ENCODE results near the gene SLC8A3. TPM values are rescaled to one million over a fixed set of nuclear protein-coding genes. Genes with fewer than 3 reads are reported as not detected.
A peak's percentile ranks its signal among the peaks of the same experiment; 100 is the strongest.

Gene SLC8A3
- total RNA-seq, 2 experiments from 2014 or later = not detected

DNA sequence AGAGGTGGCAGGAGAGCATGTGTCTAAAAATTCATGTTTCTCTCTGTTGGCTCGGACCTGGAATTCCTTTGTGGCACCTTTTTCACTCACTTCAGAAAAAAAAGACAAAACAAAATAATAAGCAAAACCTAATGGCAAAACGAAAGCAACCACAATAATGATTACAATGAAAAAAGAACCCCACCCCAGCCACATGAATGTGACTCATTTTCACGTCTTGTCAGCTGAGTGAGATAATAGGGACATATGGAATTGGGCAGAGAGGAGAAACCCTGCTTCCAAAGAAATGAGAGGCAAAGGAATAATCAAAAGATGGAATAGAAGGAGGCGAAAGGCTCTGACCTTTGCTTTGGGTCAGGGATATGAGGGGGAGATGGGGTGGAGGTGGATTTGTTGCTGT lies 143.4 kb downstream of the SLC8A3 start:
- Histone ChIP-seq H3K36me3 (ENCODE audit: insufficient read depth, low read length) (no peaks in the 10 kb centered on the region), H3K4me3 (ENCODE audit: low read depth, low read length, poor library complexity, severe bottlenecking) (no peak overlapping the region), H4K20me1 (ENCODE audit: insufficient read depth, low read length) (no peaks in the 10 kb centered on the region), H3K9me3 (ENCODE audit: low read length) (no peaks in the 10 kb centered on the region), H3K27ac (ENCODE audit: low read depth, low read length, poor library complexity, severe bottlenecking) (no peak overlapping the region), H3K79me2 (ENCODE audit: insufficient read depth, low read depth, low read length) (no peaks in the 10 kb centered on the region), H3K9me2 (ENCODE audit: insufficient read depth, low read length) (no peaks in the 10 kb centered on the region), H3K4me1 (ENCODE audit: insufficient read depth, low read length, poor library complexity, severe bottlenecking) (no peaks in the 10 kb centered on the region), H3K4me2 (ENCODE audit: low read length) (no peak overlapping the region), H2AFZ (ENCODE audit: low read length) (no peak overlapping the region)
- CTCF ChIA-PET (ENCODE audit: unreplicated experiment) = interaction anchor here (0.5 kb wide), 1 partner anchor 96 kb away, joined by 3 read pairs; no protein-coding TSS in a partner anchor
- no TSS peak for BruUV-seq (replicated peaks)
- TF ChIP-seq CTCF (conservative IDR thresholded peaks at IDR 0.05; ENCODE audit: low read length) (no peak), EZH2phosphoT487 (IDR thresholded peaks at IDR 0.05; ENCODE audit: borderline replicate concordance, low read depth, low read length) (no peak)
- no peak for DNase-seq (ENCODE audit: low spot score)
- POLR2A ChIA-PET = no interaction called here
- intact Hi-C loops (cut with micrococcal nuclease; ENCODE audit: unreplicated experiment) = no loop called here

GRCh38 chr14:70043001-70043400 lies 145.8 kb downstream of the SLC8A3 start:
- no peak for DNase-seq (ENCODE audit: low spot score)
- TF ChIP-seq EZH2phosphoT487 (IDR thresholded peaks at IDR 0.05; ENCODE audit: borderline replicate concordance, low read depth, low read length) (no peak), CTCF (conservative IDR thresholded peaks at IDR 0.05; ENCODE audit: low read length) (no peak)
- BruUV-seq (replicated peaks) = no TSS peak
- Histone ChIP-seq H4K20me1 (ENCODE audit: insufficient read depth, low read length) (no peaks in the 10 kb centered on the region), H3K9me3 (ENCODE audit: low read length) (no peaks in the 10 kb centered on the region), H3K9me2 (ENCODE audit: insufficient read depth, low read length) (no peaks in the 10 kb centered on the region), H3K27ac (ENCODE audit: low read depth, low read length, poor library complexity, severe bottlenecking) (no peak overlapping the region), H3K4me1 (ENCODE audit: insufficient read depth, low read length, poor library complexity, severe bottlenecking) (no peaks in the 10 kb centered on the region), H3K79me2 (ENCODE audit: insufficient read depth, low read depth, low read length) (no peaks in the 10 kb centered on the region), H3K4me2 (ENCODE audit: low read length) (no peak overlapping the region), H3K36me3 (ENCODE audit: insufficient read depth, low read length) (no peaks in the 10 kb centered on the region), H2AFZ (ENCODE audit: low read length) (no peak overlapping the region), H3K4me3 (ENCODE audit: low read depth, low read length, poor library complexity, severe bottlenecking) (no peak overlapping the region)
- POLR2A ChIA-PET = no interaction called here
- intact Hi-C loops (cut with micrococcal nuclease; ENCODE audit: unreplicated experiment) = no loop called here
- CTCF ChIA-PET (ENCODE audit: unreplicated experiment) = no interaction called here

DNA sequence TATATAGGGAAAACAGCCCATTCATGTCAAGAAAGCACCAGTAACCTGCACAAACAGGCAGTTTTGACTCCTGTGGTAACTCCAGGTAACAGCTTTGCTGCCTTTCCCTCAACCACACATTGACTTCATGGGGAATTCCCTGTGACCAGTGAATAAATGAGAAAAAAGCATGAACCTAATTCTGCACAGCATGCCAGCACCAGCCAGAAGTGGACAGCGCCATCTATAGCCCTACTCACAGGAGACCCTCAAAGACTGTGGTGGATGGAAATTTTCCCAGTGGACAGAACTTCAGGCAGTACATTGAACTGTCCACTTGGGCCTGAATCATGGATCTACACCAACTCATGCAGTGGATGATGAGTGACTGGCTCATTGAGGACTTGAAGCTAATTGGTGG lies 152.1 kb downstream of the SLC8A3 start:
- Histone ChIP-seq H3K4me2 (ENCODE audit: low read length) (no peak overlapping the region), H3K36me3 (ENCODE audit: insufficient read depth, low read length) (no peaks in the 10 kb centered on the region), H4K20me1 (ENCODE audit: insufficient read depth, low read length) (no peaks in the 10 kb centered on the region), H3K4me1 (ENCODE audit: insufficient read depth, low read length, poor library complexity, severe bottlenecking) (no peaks in the 10 kb centered on the region), H3K9me2 (ENCODE audit: insufficient read depth, low read length) (no peaks in the 10 kb centered on the region), H3K9me3 (ENCODE audit: low read length) (no peaks in the 10 kb centered on the region), H3K79me2 (ENCODE audit: insufficient read depth, low read depth, low read length) (no peaks in the 10 kb centered on the region), H2AFZ (ENCODE audit: low read length) (no peak overlapping the region), H3K27ac (ENCODE audit: low read depth, low read length, poor library complexity, severe bottlenecking) (no peak overlapping the region), H3K4me3 (ENCODE audit: low read depth, low read length, poor library complexity, severe bottlenecking) (no peak overlapping the region)
- ChIA-PET POLR2A (no interaction called here), CTCF (ENCODE audit: unreplicated experiment) (no interaction called here)
- TF ChIP-seq EZH2phosphoT487 (IDR thresholded peaks at IDR 0.05; ENCODE audit: borderline replicate concordance, low read depth, low read length) (no peak), CTCF (conservative IDR thresholded peaks at IDR 0.05; ENCODE audit: low read length) (0 out of 2 replicates have a peak, but pooled peaks have one; percentile 20)
- no TSS peak for BruUV-seq (replicated peaks)
- no peak for DNase-seq (ENCODE audit: low spot score)
- intact Hi-C loops (cut with micrococcal nuclease; ENCODE audit: unreplicated experiment) = no loop called here
